ENCODE results near the gene MAP2K1. TPM values are rescaled to one million over a fixed set of nuclear protein-coding genes. Genes with fewer than 3 reads are reported as not detected.

Gene MAP2K1
- total and polyA plus RNA-seq, 2 of the 4 experiments (the other 2 are of a cell fraction) = 34.7 to 37.8 TPM

DNA sequence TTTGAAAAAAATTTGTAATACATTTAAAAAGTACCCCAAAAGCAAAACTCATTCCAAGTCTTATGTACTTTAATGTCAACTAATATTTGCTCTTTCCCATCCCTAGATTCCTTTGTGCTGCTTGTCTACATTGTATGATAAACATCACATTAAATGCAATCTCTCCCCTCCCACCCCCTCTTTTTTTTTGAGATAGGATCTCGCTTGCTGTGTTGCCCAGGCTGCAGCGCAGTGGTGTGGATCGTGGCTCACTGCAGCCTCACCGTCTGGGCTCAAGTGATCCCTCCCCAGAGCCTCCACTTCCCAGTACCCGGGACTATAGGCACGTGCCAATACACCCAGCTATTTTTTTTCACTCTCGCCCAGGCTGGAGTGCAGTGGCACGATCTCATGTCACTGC is 12.6 kb downstream of the MAP2K1 start:
- Histone ChIP-seq H3K14ac (replicated peaks; ENCODE audit: low read depth, low read length) (no peak overlapping the region), H3K18ac (ENCODE audit: low read depth, low read length) (no peak overlapping the region), H3K23ac (ENCODE audit: low read depth, low read length) (no peak overlapping the region), H3K9me3 (ENCODE audit: control insufficient read depth, insufficient read depth, low read length) (no peaks in the 10 kb centered on the region), H3K79me1 (ENCODE audit: low read depth in 1 of 2, low read length in 2 of 2) (peaks cover 13 to 76% of the 10 kb centered on the region in 2 experiments), H2BK20ac (ENCODE audit: low read depth, low read length) (no peak overlapping the region), H3K4me1 (ENCODE audit: control insufficient read depth, insufficient read depth, low read length) (peaks cover 8% of the 10 kb centered on the region), H2AK9ac (replicated peaks; ENCODE audit: low read depth, low read length, poor library complexity) (no peak overlapping the region), H3K4me3 (ENCODE audit: insufficient read depth, low read depth, low read length) (no peak overlapping the region), H2BK120ac (ENCODE audit: low read depth, low read length) (no peak overlapping the region), H3K9me1 (ENCODE audit: insufficient read depth, low read length) (peaks cover 17% of the 10 kb centered on the region), H3K27me3 (ENCODE audit: control insufficient read depth, insufficient read depth, low read length) (no peaks in the 10 kb centered on the region), H4K20me1 (ENCODE audit: insufficient read depth, low read length) (peaks cover 74% of the 10 kb centered on the region), H3K56ac (ENCODE audit: extremely low read depth, insufficient read depth, low read length) (no peak overlapping the region), H3K4me2 (ENCODE audit: low read depth, low read length) (no peak overlapping the region), H4K8ac (ENCODE audit: low read depth in 2 of 2, low read length in 2 of 2) (no peak overlapping the region), H2BK5ac (ENCODE audit: low read depth, low read length, poor library complexity, severe bottlenecking) (no peak overlapping the region), H2AK5ac (ENCODE audit: low read depth, low read length) (no peak overlapping the region), H3K36me3 (ENCODE audit: control insufficient read depth, insufficient read depth, low read length) (peaks cover 2% of the 10 kb centered on the region; the same call in 1 of the 2 replicates), H4K5ac (ENCODE audit: low read depth, low read length) (no peak overlapping the region), H3K9ac (ENCODE audit: low read depth, low read length) (no peak overlapping the region), H2AFZ (replicated peaks; ENCODE audit: low read length, poor library complexity) (no peak overlapping the region), H3K27ac (ENCODE audit: insufficient read depth, low read length) (no peak overlapping the region), H4K91ac (ENCODE audit: insufficient read depth, low read depth, low read length) (no peak overlapping the region), H2BK15ac (ENCODE audit: low read depth, low read length) (no peak overlapping the region), H3K4ac (ENCODE audit: low read depth, low read length) (no peak overlapping the region)
- in situ Hi-C loops (cut with MboI; ENCODE audit: low sequenced_read_pairs) (no loop called here), intact Hi-C loops (cut with micrococcal nuclease) (no loop called here), dilution Hi-C loops (cut with HindIII; ENCODE audit: low sequenced_read_pairs, unreplicated experiment) (no loop called here)
- TF ChIP-seq NFE2L2 (IDR thresholded peaks at IDR 0.05; ENCODE audit: low read depth, low read length) (no peak), SMC3 (IDR thresholded peaks at IDR 0.05; ENCODE audit: low read depth, low read length) (no peak), CHD1 (IDR thresholded peaks at IDR 0.05; ENCODE audit: low read depth, low read length) (no peak), FOS (IDR thresholded peaks at IDR 0.05; ENCODE audit: low read depth, low read length) (no peak)
- POLR2A ChIA-PET (ENCODE audit: unreplicated experiment) = no interaction called here
- WGBS, 2 experiments (ENCODE audit: extremely low coverage in 2 of 2, insufficient read length in 1 of 2) = 89% methylated on average over 5 of the region's 8 CpGs; no CpG with 5 or more reads in 1 of the 2 experiments
- ATAC-seq (ENCODE audit: low read depth) (no peak), DNase-seq (no peak)
- CTCF ChIA-PET = no interaction called here
- no TSS peak for BruUV-seq (replicated peaks)

All from IMR-90 (cell line).